GM19238 (cell line): ENCODE measurements around the gene RASGRF2.
"Not testable (repeated sequence)": the region's sequence is repeated elsewhere in the genome, so short reads cannot be mapped to it uniquely, and the experiment has no call there.

Source experiments
- DNase-seq: peaks from one replicate; pipeline ENCODE4 v3.0.0; 2011; ENCODE audit warnings: low spot score; ENCODE audit not compliant: insufficient read length

Gene RASGRF2

DNA sequence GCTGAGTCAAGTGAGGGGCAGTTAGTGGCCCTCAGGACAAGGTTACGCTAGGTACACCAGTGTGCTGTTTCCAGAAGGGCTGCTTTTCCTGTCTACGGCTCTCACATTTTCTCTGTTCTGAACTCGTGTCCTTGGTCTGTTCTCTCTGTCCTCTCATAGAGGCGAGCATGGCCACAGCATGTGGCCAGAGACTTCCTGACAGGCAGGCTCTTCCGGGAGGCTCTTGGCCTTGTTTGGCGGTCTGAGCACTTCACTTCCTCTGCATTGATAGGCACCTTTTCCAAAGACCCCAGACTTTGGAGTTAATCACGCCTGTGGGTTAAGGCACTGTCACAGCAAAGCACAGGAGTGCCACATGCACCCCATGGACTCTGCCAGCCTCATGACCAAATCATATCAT is 274.1 kb downstream of the RASGRF2 start:
- DNase-seq: no peak

DNA sequence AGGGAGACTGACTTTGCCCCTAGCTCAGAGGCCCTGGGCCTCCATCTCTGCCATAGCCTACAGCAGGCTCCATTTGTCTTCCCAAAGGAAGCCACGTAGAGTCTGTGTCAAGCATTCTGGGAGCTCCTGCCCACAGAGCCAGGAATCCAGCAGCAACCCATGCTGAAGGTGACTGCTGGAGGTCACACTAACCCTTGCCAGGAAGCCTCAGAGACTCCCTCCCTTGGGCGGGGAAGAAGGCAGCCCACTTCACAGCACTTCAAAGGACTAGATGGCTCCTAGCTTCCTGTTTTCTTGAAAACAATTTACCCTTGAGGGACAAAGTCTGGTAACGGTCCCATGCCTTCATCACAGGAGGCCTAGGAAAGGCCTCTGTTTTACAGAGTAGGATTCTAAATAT is 274.6 kb downstream of the RASGRF2 start:
- DNase-seq: no peak

DNA sequence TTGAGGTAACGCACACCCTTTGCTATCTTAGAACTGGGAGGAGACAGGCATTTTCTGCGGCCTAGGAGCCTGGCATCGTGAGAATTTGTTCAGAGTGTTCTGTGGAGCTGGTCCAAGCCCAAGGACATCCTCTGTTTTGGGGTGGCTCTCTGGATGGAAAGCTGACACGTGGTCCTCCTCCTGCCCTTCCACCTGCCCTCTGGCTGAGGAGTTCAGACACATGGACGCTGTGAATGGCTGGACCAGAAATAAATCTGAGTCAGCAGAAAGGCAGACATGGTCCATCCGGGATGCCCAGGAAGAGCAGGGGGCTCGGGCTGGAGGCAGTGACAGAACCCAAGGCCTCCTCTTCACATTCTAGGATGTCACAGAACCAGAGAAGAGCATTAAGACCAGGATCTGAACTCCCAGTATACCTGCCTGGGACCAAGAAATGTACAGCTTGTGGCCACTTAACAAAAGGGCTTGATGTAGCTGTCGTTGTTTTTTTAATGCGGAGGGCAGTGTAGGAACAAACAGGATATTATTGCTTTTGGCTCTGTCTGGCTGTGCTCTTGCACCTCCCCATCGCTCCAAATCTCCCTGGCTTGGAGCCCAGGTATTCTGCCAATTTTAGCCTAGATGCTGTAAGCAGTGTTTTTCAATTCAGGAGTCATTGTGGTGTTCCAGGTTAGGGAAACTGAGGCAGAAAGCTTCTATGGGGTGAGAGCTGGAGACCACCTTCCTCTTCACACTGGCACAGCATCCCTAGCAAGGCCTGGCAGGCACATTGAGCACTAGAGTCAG is 275.3 kb downstream of the RASGRF2 start:
- no peak for DNase-seq

DNA sequence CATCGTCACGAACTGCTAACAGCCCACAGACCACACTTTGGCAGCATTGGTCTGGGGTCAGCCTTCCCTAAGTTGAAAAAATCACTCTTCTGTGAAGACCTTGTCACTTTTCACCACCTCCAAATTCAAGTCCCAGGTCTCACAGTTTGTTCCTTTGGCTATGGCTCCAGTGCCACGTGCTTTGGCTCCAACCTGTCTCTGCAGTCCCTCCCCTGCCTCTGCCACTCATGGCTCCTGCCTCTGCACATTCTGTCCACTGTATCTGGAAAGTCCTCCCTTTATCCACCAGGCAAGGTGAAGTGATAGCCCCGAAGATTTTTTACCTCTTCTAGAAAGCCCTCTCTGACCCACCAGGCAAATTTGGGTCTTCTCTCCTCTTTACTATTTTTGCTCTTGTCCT is 278.3 kb downstream of the RASGRF2 start:
- no peak for DNase-seq

DNA sequence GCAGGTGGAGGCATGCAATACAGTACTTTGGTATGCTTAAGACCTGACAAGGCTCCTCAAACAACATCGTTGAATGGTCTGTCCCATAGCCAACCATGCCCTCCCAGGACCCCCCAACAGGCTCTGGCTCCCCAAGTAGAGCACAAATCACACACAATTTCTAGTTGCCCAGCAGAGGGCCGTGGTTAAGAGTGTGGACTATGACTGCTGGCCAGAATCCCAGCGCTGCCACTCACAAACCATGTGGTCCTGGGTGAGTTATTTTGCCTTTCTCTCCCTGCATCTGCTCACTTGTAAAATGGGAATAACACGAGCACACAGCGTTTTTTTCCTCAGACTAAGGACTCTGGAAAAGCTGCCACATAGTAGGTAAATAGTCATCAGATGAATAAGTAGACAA is 279.4 kb downstream of the RASGRF2 start:
- no peak for DNase-seq

DNA sequence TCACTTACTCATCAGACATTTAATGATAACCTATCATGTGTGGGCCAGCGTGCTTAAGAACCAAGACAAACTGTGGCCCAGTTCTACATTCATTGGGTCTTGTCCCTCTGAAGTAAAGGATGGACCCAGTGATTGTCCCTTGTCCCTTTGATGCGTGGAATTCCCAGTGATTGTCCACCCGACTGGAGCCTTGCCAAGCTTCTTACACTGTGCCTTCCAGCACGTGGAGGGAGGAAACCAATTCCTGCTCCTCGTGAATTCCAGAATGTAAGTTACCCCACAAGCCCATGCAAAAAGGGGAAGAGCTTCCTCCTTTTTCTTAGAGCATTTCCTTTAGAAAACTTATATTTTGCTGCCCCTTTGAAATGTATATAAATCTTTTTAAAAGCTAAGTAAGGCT is 280.8 kb downstream of the RASGRF2 start:
- DNase-seq: no peak

DNA sequence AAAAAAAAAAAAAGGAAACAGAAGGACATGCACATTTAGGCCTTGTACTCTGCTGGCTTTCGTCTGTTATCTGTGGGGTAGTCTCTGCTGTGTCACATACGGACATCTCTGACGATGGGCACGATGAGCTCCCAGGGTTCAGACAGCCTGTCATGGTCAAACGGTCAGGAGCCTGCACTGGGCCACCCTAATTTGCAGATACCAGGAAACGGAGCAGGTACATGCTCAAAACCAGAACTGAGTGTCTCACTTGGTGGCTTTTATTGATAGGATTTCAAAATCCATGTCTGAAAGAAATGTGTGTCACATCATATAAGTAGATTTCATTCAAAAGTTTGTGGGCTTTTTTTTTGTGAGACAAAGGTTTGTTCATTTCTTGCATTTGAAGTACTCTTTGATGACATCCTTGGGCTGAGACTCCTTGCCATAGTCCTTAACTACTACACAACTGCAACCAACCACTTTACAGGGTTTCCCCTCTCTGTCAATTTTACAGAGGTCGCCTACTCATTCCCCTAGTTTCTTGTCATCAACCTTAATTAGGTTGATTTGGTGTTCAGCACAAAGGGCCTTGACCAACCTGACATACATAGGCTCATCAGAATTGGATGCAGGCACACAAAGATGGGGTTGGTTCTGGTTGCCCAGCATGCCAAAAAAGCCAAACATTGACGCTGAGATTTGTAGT is 281.9 kb downstream of the RASGRF2 start:
- DNase-seq: no peak

DNA sequence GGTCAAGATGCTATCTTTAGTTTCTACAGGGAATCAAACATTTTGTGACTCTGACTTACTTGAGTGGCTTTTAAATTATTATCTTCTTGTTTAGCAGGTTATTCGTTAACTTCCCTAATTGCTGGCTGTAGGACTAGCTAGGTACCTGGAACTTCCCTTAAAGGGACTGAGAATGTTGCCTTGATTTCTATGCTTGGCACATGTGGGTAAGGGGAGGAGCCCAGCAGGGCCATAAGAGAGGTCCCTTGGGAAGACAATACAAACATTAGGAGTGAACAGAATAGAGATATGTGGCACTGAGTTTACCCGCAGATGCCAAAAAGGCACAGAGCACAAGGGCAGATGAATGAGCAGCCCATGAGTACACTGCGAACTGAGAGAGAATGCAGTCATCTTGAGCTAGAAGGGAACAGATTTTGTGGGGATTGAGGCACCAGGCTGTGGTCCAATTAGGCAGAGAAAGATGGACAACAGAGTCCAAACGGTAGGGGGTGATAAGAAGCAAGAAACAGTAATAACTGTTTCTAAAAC is 282.8 kb downstream of the RASGRF2 start:
- DNase-seq: no peak

DNA sequence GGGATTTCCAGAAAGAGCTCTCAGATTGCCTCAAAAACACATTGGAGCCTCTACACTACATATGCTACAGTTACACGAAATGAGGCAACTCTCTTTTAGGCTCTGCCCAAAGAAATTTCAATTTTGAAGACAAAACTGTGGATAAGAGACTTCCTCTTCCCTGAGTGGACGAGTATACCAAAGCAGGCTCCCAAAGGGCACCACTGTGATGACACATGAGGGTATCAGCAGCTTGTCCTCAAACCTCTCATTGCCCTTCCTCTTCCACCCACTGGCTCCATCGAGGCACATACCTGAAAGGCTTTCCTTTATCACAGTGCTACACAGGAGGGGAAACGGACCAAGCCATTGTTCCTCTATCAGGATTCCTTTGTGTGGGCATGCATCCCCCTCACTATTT is 284.3 kb downstream of the RASGRF2 start:
- no peak for DNase-seq

DNA sequence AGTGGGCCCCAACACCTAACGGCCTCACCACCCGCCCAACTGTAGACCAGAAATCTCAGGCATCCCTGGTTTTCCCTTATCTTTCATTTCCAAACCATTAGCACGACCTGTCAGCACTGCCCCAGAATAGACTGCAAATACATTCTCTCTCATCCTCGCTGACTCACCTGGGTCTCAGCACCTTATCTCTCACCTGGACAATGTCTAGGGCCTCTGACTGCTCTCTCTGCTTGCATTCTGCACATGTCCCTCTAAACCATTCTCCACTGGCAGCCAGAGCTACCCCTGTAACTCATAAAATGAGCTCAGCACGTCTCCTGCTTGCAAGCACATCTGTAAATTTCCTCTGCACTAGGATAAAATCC is 285.7 kb downstream of the RASGRF2 start:
- DNase-seq: no peak

DNA sequence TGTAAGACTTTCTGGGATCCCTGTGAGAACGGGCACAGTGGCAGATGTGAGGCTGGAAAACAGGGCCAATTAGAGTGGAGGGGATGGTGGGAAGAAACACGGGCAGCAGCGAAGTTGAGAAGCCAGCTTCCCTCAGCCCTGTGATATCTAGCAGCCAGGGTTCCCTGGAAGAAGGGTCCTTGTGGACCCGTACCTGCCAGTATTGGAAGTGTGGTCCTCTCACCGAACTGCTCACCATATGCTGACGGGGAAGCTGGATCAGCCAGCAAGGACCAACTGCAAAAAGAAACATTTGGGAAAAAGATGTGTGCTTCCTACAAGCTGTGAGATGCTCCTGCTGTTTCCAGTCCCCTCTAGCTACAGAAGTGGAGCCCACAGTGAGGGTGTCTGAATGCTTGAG is 286.5 kb downstream of the RASGRF2 start:
- DNase-seq: no peak

DNA sequence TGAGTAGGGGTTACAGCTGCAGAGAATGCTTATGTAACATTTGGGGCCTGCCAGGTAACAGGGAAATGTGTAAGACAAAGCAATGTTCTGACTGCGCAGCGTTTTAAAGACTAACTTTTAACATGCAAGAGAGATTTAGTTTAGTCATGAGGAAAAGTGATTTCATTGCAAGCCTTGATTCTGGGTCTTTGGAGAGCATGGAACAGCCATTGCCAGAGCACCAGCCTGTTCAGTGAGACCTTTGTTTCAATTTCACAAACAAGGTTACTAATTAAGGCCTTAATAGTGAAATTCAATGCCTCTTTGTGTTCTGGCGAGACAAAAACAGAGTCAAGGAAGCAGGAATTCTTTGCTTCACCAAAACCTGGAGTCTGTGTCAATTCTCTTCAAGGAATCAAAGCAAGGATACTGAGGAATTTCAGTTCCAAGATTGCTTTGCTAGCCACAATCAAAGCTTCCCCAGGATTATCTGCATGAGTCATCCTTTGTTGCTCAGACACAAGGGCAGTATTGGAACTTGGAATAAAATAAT is 287.3 kb downstream of the RASGRF2 start:
- DNase-seq: no peak

DNA sequence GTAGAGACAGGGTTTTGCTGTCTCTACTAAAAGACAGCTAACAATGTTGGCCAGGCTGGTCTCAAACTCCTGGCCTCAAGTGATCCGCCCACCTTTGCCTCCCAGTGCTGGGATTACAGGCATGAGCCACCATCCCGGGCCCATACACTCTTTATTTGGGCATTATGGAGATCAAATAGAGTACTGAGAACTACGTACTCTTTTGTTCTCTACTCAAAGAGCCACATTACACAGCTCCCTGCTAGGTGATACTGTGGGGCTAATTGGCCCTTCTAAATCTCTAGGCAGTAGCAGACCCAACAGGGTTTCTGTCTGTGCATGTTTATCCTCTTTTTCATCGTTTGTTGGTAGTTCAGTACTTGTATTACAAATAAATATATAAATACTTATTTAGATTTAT is 289.1 kb downstream of the RASGRF2 start:
- no peak for DNase-seq

DNA sequence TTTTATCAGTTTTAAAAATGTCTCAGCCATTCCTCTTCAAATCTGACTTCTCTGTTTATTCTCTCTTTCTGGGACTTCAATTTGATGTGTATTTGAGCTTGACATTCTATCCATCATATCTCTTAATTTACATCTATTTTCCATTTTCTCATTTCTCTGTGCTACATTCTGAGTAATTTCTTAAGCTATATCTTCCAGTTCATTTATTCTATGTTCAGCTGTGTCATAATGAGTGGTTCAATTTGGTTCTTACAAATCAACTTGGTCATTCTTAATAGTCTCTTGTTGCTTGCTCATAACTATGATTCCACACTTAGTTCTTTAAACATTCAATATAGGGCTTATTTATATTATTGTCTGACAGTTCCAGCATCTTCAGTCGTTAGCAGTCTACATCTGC is 289.8 kb downstream of the RASGRF2 start:
- DNase-seq: no peak

DNA sequence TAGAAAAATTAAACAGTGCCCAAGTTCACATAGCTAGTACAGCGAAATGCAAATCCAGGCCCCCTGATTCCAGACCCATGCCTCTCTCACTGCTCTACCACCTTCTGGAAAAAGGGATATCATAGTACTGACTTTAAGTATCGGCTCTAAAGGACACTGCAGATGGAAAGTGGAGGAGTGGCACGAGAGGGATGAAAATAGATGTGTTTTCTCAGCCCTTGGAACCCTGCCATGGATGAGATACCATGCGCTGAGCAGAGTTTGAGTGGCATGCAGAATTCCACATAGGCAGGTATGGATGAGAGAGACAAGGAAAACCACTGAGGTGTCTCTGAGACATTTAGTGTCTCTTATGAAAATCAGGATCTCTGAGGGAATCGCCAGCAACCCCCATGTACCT is 291.8 kb downstream of the RASGRF2 start:
- DNase-seq: no peak

DNA sequence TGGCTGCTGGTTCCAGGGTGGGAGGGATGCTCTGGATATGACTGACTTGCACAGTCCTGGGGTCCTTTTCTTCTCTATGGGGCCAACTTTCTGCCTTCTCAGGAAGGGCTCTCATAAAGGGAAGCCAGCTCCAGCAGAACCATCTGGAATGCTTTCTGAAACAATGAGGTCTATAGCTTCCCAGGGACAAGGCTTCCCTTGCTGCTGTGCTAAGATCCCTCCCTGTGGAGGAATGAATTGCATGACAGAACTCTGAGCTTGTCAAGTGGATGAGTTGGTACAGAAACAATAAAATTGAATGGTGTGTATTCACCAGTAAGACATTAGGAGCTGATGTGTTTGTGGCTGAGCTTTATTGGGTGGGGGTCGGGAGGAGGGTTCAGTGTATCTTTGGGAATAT is 292.7 kb downstream of the RASGRF2 start:
- DNase-seq: no peak

DNA sequence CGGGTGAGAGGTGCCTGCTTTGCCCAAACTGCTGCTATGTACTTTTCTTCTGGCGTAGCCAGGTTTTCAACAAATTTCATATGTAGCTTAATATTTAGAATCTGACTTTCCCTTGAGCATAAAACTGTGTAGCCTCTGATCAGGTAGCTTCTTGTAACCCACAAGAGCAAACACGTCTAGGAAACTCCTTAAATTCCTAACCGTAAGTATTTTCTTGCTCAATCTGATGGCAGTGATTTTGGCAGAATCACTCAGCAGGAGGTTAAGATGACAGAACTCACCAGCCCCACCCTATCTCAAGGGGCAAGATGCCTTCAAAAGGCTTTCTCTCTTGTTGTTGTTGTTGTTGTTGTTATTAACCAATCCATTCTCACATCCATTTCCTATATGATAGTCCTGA is 293.7 kb downstream of the RASGRF2 start:
- DNase-seq: no peak

DNA sequence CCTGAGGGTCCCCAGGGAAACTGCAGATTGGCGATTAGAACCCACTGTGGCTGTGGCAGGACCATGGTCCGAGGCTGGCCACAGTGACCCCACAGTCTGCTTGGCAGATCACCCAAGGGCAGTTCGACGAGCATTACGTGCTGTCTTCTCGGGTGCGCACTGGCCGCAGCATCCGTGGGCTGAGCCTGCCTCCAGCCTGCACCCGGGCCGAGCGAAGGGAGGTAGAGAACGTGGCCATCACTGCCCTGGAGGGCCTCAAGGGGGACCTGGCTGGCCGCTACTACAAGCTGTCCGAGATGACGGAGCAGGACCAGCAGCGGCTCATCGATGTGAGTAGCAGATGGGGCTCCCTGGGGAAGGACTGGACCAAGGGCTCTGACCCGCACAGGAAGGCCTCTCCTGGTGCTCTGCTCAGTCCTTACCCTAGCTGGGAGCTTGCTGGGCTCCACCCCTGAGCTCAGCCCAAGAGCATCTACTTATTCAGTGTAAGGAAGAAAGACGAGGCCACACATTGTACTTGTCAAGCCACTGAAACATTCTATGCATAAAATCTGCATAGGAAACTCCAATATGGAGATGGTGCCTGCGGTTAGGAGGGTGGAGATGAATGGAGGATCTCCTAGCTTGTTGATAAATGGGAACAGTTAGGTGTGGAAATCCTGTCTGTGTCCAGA is 294.9 kb downstream of the RASGRF2 start:
- DNase-seq: no peak

DNA sequence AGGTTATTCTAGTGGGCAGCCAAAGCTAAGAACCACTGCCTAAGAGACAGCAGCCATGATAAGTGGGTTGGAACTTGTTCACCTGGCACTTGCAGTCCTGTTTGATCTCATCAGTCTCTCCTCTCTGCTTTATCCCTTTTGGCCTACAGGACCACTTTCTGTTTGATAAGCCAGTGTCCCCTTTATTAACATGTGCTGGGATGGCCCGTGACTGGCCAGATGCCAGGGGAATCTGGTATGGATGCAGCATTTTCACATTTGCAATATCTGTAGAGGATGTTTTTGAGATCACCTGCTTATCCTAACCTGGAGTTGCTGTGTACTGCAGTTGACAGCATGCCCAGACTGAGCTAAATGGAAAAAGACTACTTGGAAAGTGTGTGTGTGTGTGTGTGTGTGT is 296.6 kb downstream of the RASGRF2 start:
- no peak for DNase-seq

DNA sequence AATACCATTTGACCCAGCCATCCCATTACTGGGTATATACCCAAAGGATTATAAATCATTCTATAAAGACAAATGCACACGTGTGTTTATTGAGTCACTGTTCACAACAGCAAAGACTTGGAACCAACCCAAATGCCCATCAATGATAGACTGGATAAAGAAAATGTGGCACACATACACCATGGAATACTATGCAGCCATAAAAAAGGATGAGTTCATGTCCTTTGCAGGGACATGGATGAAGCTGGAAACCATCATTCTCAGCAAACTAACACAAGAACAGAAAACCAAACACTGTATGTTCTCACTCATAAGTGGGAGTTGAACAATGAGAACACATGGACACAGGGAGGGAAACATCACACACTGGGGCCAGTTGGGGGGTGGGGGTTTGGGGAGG is 302.6 kb downstream of the RASGRF2 start:
- DNase-seq: not testable (repeated sequence)

DNA sequence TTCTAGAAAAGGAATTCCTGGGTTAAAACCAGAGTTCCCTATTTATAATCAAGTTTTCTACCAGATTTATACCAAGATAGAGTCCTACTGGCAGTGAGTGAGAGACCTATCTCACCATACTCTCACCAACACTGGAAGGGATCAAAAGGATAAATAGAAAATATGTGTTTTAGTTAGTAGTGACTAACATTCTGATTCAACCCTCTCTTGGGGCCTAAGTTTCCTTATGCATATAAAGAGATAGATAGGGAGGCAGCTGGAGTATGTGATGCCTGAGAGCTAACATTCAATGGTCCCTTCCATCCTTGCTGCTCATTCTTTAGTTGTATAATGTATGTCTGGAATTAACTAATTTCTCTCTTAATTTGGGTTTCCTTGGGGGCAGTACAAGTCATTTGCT is 304.9 kb downstream of the RASGRF2 start:
- no peak for DNase-seq

DNA sequence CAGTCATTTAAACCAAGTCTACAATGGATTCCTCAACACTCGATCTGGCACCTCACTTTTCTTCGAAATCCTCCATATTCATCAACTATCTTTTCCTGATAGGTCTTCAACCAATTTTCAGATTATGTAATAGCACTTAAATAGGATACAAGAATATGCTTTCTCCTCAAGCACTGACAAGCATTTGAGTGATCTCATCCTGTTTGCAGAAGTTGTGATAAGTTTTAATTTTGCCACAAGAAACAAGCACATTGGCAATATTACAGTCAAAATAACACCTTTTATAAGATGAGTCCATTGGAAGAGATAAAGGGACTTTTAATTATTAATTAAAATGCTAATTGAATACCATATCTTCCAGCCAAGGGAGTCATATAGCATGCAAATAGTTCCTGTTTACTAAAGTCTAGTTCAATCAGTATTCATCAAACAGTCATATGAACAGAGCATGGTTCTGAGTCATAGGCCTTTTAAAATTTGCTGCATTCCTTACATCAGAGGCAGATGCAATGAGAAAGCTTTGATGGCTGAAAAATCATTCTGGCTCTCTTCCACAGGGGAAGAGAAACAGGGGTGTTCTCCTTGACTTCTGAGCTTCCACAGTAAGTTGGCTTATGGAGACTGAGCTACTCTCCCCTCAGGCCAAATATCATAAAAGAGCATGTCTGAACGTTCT is 308.5 kb downstream of the RASGRF2 start:
- DNase-seq: no peak
